ENCODE results near the gene NPC1L1. TPM values are rescaled to one million over a fixed set of nuclear protein-coding genes. Genes with fewer than 3 reads are reported as not detected.

Gene NPC1L1
- total RNA-seq, 2 experiments from 2014 or later: 0.13 TPM; not detected in 1

- ChIA-PET POLR2A (interaction anchor here (0.5 kb wide), 2 partner anchors 10 to 227 kb away, joined by 3 read pairs; no protein-coding TSS in a partner anchor), CTCF (ENCODE audit: unreplicated experiment) (no interaction called here)
- intact Hi-C loops (cut with micrococcal nuclease; ENCODE audit: unreplicated experiment): no loop called here
- Histone ChIP-seq H3K9me3 (ENCODE audit: low read length) (no peaks in the 10 kb centered on the region), H3K79me2 (ENCODE audit: insufficient read depth, low read depth, low read length) (no peaks in the 10 kb centered on the region), H3K4me3 (ENCODE audit: low read depth, low read length, poor library complexity, severe bottlenecking) (no peak overlapping the region), H3K4me2 (ENCODE audit: low read length) (no peak overlapping the region), H3K36me3 (ENCODE audit: insufficient read depth, low read length) (no peaks in the 10 kb centered on the region), H3K4me1 (ENCODE audit: insufficient read depth, low read length, poor library complexity, severe bottlenecking) (no peaks in the 10 kb centered on the region), H3K9me2 (ENCODE audit: insufficient read depth, low read length) (no peaks in the 10 kb centered on the region), H4K20me1 (ENCODE audit: insufficient read depth, low read length) (no peaks in the 10 kb centered on the region), H3K27ac (ENCODE audit: low read depth, low read length, poor library complexity, severe bottlenecking) (no peak overlapping the region), H2AFZ (ENCODE audit: low read length) (no peak overlapping the region)
- no TSS peak for BruUV-seq (replicated peaks)
- TF ChIP-seq EZH2phosphoT487 (IDR thresholded peaks at IDR 0.05; ENCODE audit: borderline replicate concordance, low read depth, low read length) (no peak), CTCF (conservative IDR thresholded peaks at IDR 0.05; ENCODE audit: low read length) (no peak)
- no peak for DNase-seq (ENCODE audit: low spot score)
These were observed 16.2 kb downstream of the NPC1L1 start for GRCh38 chr7:44524811-44525388.

- H3K9me3 ChIP-seq (ENCODE audit: low read length): no peaks in the 10 kb centered on the region
- TF ChIP-seq EZH2phosphoT487 (IDR thresholded peaks at IDR 0.05; ENCODE audit: borderline replicate concordance, low read depth, low read length) (no peak), CTCF (conservative IDR thresholded peaks at IDR 0.05; ENCODE audit: low read length) (no peak)
- no peak overlapping the region for H3K4me2 ChIP-seq (ENCODE audit: low read length)
- no TSS peak for BruUV-seq (replicated peaks)
- no peak for DNase-seq (ENCODE audit: low spot score)
- POLR2A ChIA-PET: no interaction called here
- no peaks in the 10 kb centered on the region for H3K36me3 ChIP-seq (ENCODE audit: insufficient read depth, low read length)
- no peaks in the 10 kb centered on the region for H3K79me2 ChIP-seq (ENCODE audit: insufficient read depth, low read depth, low read length)
- no peak overlapping the region for H3K4me3 ChIP-seq (ENCODE audit: low read depth, low read length, poor library complexity, severe bottlenecking)
- H4K20me1 ChIP-seq (ENCODE audit: insufficient read depth, low read length): no peaks in the 10 kb centered on the region
- H3K9me2 ChIP-seq (ENCODE audit: insufficient read depth, low read length): no peaks in the 10 kb centered on the region
- CTCF ChIA-PET (ENCODE audit: unreplicated experiment): interaction anchor here (0.5 kb wide), 1 partner anchor 281 kb away, joined by 7 read pairs; no protein-coding TSS in a partner anchor
- no peaks in the 10 kb centered on the region for H3K4me1 ChIP-seq (ENCODE audit: insufficient read depth, low read length, poor library complexity, severe bottlenecking)
- no peak overlapping the region for H3K27ac ChIP-seq (ENCODE audit: low read depth, low read length, poor library complexity, severe bottlenecking)
- intact Hi-C loops (cut with micrococcal nuclease; ENCODE audit: unreplicated experiment): no loop called here
- H2AFZ ChIP-seq (ENCODE audit: low read length): no peak overlapping the region
These were observed 18.8 kb downstream of the NPC1L1 start for GRCh38 chr7:44522315-44522714.

GRCh38 chr7:44521347-44522095 is 19.6 kb downstream of the NPC1L1 start:
- BruUV-seq (replicated peaks): no TSS peak
- no peaks in the 10 kb centered on the region for H3K9me2 ChIP-seq (ENCODE audit: insufficient read depth, low read length)
- no peak overlapping the region for H3K4me3 ChIP-seq (ENCODE audit: low read depth, low read length, poor library complexity, severe bottlenecking)
- intact Hi-C loops (cut with micrococcal nuclease; ENCODE audit: unreplicated experiment): no loop called here
- H3K4me1 ChIP-seq (ENCODE audit: insufficient read depth, low read length, poor library complexity, severe bottlenecking): no peaks in the 10 kb centered on the region
- no peak for DNase-seq (ENCODE audit: low spot score)
- no peaks in the 10 kb centered on the region for H3K9me3 ChIP-seq (ENCODE audit: low read length)
- no peaks in the 10 kb centered on the region for H4K20me1 ChIP-seq (ENCODE audit: insufficient read depth, low read length)
- no peaks in the 10 kb centered on the region for H3K79me2 ChIP-seq (ENCODE audit: insufficient read depth, low read depth, low read length)
- H3K36me3 ChIP-seq (ENCODE audit: insufficient read depth, low read length): no peaks in the 10 kb centered on the region
- no peak overlapping the region for H3K27ac ChIP-seq (ENCODE audit: low read depth, low read length, poor library complexity, severe bottlenecking)
- no peak for TF ChIP-seq EZH2phosphoT487 (IDR thresholded peaks at IDR 0.05; ENCODE audit: borderline replicate concordance, low read depth, low read length)
- no peak for TF ChIP-seq CTCF (conservative IDR thresholded peaks at IDR 0.05; ENCODE audit: low read length)
- CTCF ChIA-PET (ENCODE audit: unreplicated experiment): no interaction called here
- no peak overlapping the region for H3K4me2 ChIP-seq (ENCODE audit: low read length)
- H2AFZ ChIP-seq (ENCODE audit: low read length): no peak overlapping the region
- POLR2A ChIA-PET: interaction anchor here (1.4 kb wide), 1 partner anchor 10 kb away, joined by 5 read pairs; no protein-coding TSS in a partner anchor

Measured in OCI-LY7 (cell line).